Measurements from ENCODE around the gene GLB1L3.
"Not testable (repeated sequence)": the region's sequence is repeated elsewhere in the genome, so short reads cannot be mapped to it uniquely, and the experiment has no call there.

Gene GLB1L3

DNA sequence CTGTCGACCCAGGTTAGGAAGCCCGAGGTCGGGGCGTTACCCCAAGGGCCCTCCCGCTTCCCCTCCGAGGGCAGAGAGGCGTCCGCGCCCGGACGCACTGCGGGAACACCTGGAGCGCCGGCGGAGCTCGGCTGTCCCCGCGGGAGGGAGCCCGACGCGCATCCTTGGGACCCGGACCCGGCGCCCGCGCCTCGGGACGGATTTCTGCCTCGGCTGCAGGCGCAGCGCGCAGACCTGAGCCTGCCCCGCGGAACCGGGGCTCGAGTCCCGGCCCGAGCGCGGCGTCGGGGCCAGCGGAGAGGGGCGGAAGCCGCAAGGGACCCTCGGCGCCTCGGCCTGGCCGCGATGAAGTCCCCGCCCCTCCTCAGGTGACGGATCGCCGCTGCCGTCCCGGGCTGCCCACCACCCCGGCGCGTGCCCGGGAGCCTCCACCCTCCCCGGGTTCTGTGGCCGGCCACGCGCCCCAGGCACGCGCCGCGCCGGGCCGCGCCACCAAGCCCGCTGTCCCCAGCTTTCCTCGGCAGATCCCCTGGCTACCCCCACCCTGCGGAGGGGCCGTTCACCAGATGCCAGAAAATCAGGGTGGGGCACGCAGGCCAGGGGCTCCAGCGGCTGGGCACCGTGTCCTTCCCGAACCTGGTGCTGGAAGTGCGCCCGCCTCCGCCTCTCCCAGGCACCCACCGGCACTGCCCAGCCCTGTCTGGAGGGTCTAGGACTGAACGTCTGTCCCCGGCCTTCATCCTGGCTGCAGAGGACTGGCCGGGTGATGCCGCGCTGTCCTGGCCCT is 410 bp downstream of the GLB1L3 start (continued):
- TF ChIP-seq SCRT2 (tag by site-specific recombination; IDR thresholded peaks at IDR 0.05): no peak
- TF ChIP-seq ZNF10 (tag by site-specific recombination; IDR thresholded peaks at IDR 0.05): peak; percentile 83; the same call in 1 of the 2 replicates
- peak; percentile 14; the same call in 1 of the 2 replicates for TF ChIP-seq ZBTB20 (tag by site-specific recombination; IDR thresholded peaks at IDR 0.05)
- no peak for TF ChIP-seq ZNF274 (IDR thresholded peaks at IDR 0.05; ENCODE audit: low read length)
- no peak for TF ChIP-seq ZNF274 (tag by site-specific recombination; IDR thresholded peaks at IDR 0.05; ENCODE audit: borderline replicate concordance)
- TF ChIP-seq ZNF530 (tag by site-specific recombination; IDR thresholded peaks at IDR 0.05; ENCODE audit: low read depth): no peak
- TF ChIP-seq, protein P1, sequence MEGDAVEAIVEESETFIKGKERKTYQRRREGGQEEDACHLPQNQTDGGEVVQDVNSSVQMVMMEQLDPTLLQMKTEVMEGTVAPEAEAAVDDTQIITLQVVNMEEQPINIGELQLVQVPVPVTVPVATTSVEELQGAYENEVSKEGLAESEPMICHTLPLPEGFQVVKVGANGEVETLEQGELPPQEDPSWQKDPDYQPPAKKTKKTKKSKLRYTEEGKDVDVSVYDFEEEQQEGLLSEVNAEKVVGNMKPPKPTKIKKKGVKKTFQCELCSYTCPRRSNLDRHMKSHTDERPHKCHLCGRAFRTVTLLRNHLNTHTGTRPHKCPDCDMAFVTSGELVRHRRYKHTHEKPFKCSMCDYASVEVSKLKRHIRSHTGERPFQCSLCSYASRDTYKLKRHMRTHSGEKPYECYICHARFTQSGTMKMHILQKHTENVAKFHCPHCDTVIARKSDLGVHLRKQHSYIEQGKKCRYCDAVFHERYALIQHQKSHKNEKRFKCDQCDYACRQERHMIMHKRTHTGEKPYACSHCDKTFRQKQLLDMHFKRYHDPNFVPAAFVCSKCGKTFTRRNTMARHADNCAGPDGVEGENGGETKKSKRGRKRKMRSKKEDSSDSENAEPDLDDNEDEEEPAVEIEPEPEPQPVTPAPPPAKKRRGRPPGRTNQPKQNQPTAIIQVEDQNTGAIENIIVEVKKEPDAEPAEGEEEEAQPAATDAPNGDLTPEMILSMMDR (tag by site-specific recombination; IDR thresholded peaks at IDR 0.05): 0 out of 2 replicates have a peak, but pooled peaks have one; percentile 27
- no peak for TF ChIP-seq ZNF132 (tag by site-specific recombination; IDR thresholded peaks at IDR 0.05; ENCODE audit: borderline replicate concordance)
- TF ChIP-seq ZEB2 (tag by site-specific recombination; IDR thresholded peaks at IDR 0.05): 0 out of 2 replicates have a peak, but pooled peaks have one; percentile 6

DNA sequence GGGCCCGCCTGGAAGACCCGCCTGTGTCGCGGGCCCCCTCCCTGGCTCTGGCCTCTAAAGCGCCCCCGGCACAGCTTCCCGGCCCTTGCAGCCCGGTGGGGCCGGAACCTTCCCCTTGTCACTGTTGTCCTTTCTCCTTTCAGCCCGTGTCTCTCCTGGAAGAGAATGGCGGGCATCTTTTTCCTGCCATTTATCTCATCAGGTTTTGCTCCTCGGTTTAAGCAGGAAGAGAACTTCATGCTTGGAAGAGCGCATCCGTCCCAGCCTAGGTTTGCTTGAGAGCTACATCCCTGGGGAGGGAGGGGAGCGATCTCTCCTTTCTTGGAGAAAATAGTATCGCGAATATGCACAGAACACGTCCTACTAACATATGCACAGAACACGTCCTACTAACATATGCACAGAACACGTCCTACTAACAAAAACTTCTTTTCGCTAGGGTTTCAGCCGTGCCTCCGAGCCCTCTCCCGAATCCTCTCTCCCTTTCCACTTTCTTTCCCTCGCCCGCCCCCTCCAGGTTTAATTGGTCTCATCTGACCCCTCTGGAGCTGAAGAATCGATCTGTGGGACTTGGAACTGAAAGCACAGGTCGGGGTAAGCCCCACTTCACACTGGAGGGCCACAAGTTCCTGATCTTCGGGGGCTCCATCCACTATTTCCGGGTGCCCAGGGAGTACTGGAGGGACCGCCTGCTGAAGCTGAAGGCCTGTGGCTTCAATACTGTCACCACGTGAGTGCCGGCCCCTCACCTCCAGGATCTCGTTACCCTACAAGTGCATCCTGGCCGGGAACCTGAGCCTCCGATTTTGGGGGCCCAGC is 1.2 kb downstream of the GLB1L3 start:
- H3K4me3 ChIP-seq (ENCODE audit: low read depth, low read length): peak overlapping the region; percentile 52; the same call in 1 of the 2 replicates

DNA sequence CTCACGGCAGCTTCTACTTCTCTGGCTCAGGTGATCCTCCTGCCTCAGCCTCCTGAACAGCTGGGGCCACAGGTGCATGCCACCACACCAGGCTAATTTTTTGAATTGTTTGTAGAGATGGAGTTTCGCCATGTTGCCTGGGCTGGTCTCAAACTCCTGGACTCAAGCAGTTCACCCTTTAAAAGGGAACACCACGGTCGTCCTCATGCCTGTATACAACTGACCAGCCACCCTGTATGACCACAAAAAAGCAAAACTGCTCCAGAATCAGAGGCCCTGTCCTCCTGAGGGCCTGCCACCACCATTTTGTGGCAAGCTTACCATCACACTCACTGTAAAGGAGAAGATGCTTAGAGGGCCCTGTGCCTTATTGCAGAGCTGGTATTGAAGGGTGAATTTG is 2.2 kb downstream of the GLB1L3 start:
- POLR2A ChIA-PET: interaction anchor here (1.3 kb wide), 1 partner anchor 54 kb away, joined by 3 read pairs; the partner anchor contains the start of genes NCAPD3 and VPS26B
- CTCF ChIA-PET: interaction anchor here (0.6 to 1.1 kb wide), 3 partner anchors 8 to 916 kb away, joined by 3 read pairs; no protein-coding TSS in a partner anchor

More for the DNA sequence above, 1.2 kb downstream of the GLB1L3 start:
- no peak overlapping the region for H3K27ac ChIP-seq (ENCODE audit: extremely low read depth, low read depth, low read length)
- H3K4me1 ChIP-seq (ENCODE audit: control insufficient read depth, insufficient read depth, low read length): peaks cover 7% of the 10 kb centered on the region
- ChIA-PET POLR2A (interaction anchor here (3.0 kb wide), 1 partner anchor 53 kb away, joined by 27 read pairs; the partner anchor contains the start of genes NCAPD3 and VPS26B), CTCF (no interaction called here)
- TF ChIP-seq ZNF266 (tag by site-specific recombination; IDR thresholded peaks at IDR 0.05; ENCODE audit: low read depth): no peak
- TF ChIP-seq SP2 (tag by site-specific recombination; IDR thresholded peaks at IDR 0.05): 0 out of 2 replicates have a peak, but pooled peaks have one; percentile 11
- TF ChIP-seq, protein P2, sequence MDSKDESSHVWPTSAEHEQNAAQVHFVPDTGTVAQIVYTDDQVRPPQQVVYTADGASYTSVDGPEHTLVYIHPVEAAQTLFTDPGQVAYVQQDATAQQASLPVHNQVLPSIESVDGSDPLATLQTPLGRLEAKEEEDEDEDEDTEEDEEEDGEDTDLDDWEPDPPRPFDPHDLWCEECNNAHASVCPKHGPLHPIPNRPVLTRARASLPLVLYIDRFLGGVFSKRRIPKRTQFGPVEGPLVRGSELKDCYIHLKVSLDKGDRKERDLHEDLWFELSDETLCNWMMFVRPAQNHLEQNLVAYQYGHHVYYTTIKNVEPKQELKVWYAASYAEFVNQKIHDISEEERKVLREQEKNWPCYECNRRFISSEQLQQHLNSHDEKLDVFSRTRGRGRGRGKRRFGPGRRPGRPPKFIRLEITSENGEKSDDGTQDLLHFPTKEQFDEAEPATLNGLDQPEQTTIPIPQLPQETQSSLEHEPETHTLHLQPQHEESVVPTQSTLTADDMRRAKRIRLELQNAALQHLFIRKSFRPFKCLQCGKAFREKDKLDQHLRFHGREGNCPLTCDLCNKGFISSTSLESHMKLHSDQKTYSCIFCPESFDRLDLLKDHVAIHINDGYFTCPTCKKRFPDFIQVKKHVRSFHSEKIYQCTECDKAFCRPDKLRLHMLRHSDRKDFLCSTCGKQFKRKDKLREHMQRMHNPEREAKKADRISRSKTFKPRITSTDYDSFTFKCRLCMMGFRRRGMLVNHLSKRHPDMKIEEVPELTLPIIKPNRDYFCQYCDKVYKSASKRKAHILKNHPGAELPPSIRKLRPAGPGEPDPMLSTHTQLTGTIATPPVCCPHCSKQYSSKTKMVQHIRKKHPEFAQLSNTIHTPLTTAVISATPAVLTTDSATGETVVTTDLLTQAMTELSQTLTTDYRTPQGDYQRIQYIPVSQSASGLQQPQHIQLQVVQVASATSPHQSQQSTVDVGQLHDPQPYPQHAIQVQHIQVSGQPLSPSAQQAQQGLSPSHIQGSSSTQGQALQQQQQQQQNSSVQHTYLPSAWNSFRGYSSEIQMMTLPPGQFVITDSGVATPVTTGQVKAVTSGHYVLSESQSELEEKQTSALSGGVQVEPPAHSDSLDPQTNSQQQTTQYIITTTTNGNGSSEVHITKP (tag by site-specific recombination; IDR thresholded peaks at IDR 0.05): peak; percentile 31; the same call in 1 of the 2 replicates
- peaks cover 0 to 3% of the 10 kb centered on the region in 2 experiments; a peak in 1 of 3 replicates for H3K36me3 ChIP-seq (ENCODE audit: control insufficient read depth in 2 of 2, insufficient read depth in 1 of 2, low read length in 2 of 2)
- no peaks in the 10 kb centered on the region for H3K9me3 ChIP-seq (ENCODE audit: control insufficient read depth, insufficient read depth, low read depth, low read length)

DNA sequence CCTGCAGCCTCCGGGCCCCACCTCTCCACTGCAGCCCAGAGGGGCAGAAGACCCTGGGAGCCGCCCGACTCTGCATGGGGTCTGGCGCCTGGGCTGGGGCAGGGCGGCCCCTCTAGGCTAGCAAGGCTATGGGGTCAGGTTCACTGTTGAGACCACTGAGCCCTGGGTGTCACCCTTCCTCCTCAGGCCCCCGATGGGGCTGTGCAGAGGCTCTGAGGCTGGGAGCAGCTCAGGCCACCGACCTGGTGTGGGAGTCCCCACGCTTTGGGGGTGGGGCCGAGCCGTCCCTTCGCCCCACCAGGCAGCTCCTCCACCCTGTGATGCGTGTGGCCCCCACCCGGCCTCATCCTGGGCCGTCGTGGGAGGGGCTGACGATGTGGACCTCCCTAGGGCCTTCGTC is 5.5 kb downstream of the GLB1L3 start:
- H3K4me3 ChIP-seq (ENCODE audit: low read depth, low read length); H3K4me1 ChIP-seq (ENCODE audit: control insufficient read depth, insufficient read depth, low read length); H3K27ac ChIP-seq (ENCODE audit: extremely low read depth, low read depth, low read length); CTCF ChIA-PET; H3K36me3 ChIP-seq (ENCODE audit: control insufficient read depth in 2 of 2, insufficient read depth in 1 of 2, low read length in 2 of 2); H3K9me3 ChIP-seq (ENCODE audit: control insufficient read depth, insufficient read depth, low read depth, low read length): not testable (repeated sequence)
- POLR2A ChIA-PET: interaction anchor here (0.7 kb wide), 1 partner anchor 62 kb away, joined by 4 read pairs; no protein-coding TSS in a partner anchor

More for the DNA sequence above, 2.2 kb downstream of the GLB1L3 start:
- H3K4me3 ChIP-seq (ENCODE audit: low read depth, low read length): no peak overlapping the region
- TF ChIP-seq, protein P3, sequence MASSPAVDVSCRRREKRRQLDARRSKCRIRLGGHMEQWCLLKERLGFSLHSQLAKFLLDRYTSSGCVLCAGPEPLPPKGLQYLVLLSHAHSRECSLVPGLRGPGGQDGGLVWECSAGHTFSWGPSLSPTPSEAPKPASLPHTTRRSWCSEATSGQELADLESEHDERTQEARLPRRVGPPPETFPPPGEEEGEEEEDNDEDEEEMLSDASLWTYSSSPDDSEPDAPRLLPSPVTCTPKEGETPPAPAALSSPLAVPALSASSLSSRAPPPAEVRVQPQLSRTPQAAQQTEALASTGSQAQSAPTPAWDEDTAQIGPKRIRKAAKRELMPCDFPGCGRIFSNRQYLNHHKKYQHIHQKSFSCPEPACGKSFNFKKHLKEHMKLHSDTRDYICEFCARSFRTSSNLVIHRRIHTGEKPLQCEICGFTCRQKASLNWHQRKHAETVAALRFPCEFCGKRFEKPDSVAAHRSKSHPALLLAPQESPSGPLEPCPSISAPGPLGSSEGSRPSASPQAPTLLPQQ (tag by site-specific recombination; IDR thresholded peaks at IDR 0.05): no peak
- TF ChIP-seq ZNF302 (tag by site-specific recombination; IDR thresholded peaks at IDR 0.05; ENCODE audit: low read depth) (no peak), ZNF660 (tag by site-specific recombination; IDR thresholded peaks at IDR 0.05) (no peak), YY2 (tag by site-specific recombination; IDR thresholded peaks at IDR 0.05) (no peak), ZNF544 (tag by site-specific recombination; IDR thresholded peaks at IDR 0.05) (no peak), ZNF658 (tag by site-specific recombination; IDR thresholded peaks at IDR 0.05) (no peak), ZNF776 (tag by site-specific recombination; IDR thresholded peaks at IDR 0.05; ENCODE audit: borderline replicate concordance) (no peak), ZNF626 (tag by site-specific recombination; IDR thresholded peaks at IDR 0.05) (no peak)
- TF ChIP-seq, protein P4, sequence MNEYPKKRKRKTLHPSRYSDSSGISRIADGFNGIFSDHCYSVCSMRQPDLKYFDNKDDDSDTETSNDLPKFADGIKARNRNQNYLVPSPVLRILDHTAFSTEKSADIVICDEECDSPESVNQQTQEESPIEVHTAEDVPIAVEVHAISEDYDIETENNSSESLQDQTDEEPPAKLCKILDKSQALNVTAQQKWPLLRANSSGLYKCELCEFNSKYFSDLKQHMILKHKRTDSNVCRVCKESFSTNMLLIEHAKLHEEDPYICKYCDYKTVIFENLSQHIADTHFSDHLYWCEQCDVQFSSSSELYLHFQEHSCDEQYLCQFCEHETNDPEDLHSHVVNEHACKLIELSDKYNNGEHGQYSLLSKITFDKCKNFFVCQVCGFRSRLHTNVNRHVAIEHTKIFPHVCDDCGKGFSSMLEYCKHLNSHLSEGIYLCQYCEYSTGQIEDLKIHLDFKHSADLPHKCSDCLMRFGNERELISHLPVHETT (tag by site-specific recombination; IDR thresholded peaks at IDR 0.05): no peak
- no peak overlapping the region for H3K27ac ChIP-seq (ENCODE audit: extremely low read depth, low read depth, low read length)
- peaks cover 5% of the 10 kb centered on the region for H3K4me1 ChIP-seq (ENCODE audit: control insufficient read depth, insufficient read depth, low read length)
- peaks cover 0 to 3% of the 10 kb centered on the region in 2 experiments; a peak in 1 of 3 replicates for H3K36me3 ChIP-seq (ENCODE audit: control insufficient read depth in 2 of 2, insufficient read depth in 1 of 2, low read length in 2 of 2)
- no peaks in the 10 kb centered on the region for H3K9me3 ChIP-seq (ENCODE audit: control insufficient read depth, insufficient read depth, low read depth, low read length)
